ENCODE data around the gene TET3.

The TET3 gene

DNA sequence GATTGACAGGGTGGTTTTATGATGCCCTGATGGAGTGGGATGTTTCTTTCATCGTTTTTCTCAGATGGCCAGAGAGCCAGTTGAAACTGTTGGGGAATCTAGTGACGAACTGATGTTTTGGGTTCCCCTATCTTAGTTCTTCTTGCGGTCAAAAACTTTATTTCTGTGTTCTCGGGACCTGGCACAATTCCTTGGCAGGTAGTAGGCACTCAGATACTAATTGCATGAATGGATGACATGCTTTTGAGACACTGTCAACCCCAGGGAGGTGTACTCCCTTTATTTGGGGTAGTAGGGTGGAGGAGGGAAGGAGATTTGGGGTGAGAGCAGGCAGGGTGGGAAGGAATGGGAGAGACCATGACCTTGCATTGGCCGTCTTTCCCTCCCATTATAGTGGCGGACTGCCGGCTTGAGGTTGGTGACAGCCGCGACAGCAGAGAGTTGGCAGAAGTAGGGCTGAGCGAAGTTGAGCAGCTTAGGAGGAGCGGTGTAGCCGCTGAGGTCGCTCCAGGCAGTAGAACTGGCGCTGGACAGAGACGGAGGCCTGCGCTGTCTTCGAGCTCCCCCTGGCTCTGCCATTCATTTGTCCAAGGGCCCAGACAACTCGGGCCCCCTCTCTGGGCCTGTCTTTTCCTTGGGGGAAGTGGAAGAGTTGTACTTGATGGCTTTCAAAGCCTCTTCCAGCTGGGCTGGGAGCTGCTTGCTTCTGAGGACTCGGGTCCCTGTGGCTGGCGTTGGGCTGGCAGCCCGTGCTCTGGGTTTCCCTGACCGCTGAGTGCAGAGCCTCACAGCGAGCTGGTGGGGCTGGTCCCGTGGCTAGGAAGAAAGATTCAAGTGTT lies 2.6 kb downstream of the TET3 start:
- peak; percentile 71 for DNase-seq (ENCODE audit: low read depth)

DNA sequence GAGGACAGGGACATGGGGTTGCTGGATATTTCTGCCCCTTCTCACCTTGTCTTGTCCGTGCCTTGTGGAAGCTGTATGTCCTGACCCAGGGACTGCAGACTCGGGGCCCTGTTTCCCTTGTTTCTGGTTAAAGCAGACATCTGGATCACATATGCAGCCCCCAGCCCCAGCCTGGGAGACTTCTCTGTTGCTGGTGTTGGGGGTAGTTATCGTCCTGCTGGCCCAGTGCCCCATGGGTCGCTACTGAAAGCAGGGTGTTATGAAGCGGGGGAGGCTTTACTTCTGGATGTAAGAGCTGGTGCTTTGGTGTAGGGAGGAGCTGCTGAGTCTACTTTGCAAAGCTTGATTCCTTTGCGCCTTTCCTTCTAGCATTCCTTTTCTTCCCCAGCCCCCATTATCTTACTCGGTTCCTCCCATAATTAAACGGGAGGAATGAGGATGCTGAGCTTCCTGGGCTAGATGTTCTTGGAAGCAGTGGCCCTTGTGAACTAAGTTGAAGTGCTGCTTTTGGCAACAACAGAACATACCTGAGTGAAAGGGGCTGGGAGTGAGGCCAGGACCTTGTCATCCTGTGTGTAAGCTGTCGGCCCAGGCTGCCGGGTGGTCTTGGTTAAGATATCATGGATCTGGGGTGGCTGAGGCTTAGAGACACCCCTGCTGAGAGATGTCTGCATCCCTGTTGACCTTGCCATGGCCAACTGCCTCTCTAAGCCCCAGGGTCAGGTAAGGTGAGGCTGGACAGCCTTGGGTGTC lies 3.4 kb downstream of the TET3 start:
- DNase-seq (ENCODE audit: low read depth), result no peak

DNA sequence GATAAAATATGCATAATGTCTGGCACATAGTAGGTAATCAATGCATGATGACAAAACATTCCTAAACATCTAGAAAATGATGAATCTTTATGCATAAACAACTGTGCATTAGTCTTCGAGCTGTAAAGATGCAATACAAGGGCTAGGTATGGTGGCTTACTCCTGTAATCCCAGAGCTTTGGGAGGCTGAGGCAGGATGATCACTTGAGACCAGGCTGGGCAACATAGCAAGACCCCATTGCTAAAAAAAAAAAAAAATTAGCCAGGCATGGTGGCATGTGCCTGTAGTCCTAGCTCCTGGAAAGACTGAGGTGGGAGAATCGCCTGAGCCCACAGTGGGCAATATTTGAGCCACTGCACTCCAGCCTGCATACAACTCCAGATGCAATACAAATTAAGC lies 5.3 kb downstream of the TET3 start:
- no peak for DNase-seq (ENCODE audit: low read depth)

DNA sequence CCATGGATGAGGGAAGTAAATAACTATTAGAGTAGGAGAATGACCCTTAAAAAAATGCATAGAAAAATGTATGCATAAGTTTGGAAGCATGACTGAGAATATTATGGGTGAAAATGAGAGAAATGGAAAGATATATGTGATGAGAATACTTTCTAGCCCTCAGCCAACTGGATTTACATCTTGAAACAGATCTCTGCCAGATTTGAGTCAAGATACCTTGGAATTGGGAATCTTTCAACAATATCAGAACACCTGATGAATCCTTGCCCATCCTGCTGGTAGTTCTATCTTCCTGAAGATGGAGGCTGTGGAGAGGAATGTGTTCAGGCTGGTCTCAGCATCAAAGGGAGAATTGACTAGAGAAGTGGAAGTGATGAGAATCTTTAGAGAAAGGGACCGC lies 5.8 kb downstream of the TET3 start:
- no peak for DNase-seq (ENCODE audit: low read depth)

DNA sequence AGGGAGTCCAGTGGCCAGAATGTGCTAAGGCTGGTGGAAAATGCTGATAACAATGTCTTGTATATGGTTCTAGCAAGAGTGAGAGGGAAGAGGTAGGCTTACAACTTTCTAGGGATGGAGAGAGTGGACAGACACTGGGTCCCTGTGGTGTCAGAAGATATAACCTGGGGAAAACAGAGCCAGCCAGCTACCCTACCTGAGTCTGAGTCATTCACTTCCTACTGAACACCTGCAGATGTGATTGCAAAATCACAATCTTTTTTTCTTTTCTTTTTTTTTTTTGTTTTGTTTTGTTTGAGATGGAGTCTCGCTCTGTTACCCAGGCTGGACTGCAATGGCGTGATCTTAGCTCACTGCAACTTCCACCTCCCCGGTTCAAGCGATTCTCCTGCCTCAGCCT lies 7.3 kb downstream of the TET3 start:
- DNase-seq (ENCODE audit: low read depth), result no peak

DNA sequence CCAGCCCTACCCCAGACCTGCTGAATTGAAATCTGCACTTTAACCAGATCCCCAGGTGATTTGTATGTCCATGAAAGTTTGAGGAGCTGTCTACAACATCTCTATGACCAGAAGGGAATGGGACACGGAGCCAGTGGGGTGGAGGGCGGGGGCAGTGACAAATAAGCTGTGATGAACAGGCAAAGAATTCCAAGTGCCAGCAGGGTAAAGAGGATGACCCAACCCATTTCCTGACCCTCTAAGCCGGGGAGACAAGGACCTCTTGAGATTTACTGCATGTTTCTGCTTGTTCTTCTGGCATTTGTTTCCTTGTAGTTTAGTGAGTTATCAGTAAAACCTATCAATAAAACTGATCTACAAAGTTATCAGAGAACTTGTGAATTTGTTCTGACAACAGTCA lies 8.7 kb downstream of the TET3 start:
- DNase-seq (ENCODE audit: low read depth), result no peak

DNA sequence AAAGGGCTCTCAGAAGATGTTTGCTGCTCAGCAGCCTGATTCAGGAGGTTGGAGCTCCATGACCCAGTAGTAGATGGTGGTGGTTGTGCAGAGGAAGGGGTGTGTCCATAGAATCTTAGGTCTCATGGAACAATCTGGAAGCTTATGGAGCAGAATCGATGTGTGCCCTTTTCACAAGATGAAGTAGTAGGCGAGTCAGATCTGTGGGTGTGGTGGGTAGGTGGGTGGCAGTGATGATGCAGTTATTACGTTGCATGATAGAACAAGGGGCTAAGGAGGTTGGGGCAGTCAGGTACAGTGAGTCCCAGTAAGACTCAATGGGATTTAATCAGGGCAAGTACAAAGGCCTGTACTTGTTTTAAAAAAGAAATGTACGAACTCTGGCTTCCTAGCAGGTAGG lies 9.1 kb downstream of the TET3 start:
- no peak for DNase-seq (ENCODE audit: low read depth)

DNA sequence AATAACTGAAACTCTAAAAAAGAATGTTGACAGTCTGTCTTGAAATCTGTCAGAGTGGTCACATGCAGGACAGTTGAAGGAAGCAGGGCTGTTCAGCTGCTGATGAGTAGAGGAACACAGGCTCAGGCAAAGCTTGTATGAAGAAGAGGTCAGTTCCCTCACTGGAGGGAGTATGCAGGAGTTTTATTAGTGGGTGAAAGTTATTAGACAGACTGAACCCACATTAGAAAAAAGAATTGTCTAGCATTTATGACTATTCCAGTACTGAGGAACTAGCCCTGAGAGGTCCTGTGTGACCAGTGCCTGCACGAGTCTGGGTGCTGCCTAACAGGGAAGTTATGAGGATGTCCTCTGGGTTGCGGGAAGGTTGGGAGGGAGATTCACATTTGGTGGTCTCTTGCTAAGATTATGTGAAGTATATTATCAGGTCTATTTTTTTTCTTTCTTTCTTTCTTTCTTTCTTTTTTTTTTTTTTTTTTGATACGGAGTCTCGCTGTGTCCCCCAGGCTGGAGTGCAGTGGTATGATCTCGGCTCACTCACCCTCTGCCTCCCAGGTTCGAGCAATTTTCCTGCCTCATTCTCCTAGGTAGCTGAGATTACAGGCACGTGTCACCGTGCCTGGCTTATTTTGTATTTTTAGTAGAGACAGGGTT lies 9.6 kb downstream of the TET3 start:
- DNase-seq (ENCODE audit: low read depth), result no peak

DNA sequence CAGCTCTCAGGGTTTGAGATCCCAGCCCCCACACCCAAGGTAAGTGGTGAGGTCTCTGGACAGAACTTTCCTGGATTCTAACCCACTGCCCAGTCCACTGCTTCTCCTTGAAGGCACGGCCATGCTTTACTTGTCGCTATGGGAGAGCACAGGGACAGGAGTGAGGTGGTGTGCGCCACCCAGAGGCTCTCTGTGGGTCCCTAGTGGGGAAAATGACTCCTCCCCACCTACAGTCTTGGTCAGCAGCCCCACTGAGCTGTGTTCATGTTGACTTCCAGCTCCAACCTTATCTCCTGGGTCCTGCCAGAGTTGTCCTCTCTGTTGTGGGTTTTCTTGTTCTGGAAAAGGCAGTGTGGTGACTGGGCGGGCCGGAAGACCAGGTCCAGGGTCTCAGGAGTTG lies 11.1 kb downstream of the TET3 start:
- no peak for DNase-seq (ENCODE audit: low read depth)

DNA sequence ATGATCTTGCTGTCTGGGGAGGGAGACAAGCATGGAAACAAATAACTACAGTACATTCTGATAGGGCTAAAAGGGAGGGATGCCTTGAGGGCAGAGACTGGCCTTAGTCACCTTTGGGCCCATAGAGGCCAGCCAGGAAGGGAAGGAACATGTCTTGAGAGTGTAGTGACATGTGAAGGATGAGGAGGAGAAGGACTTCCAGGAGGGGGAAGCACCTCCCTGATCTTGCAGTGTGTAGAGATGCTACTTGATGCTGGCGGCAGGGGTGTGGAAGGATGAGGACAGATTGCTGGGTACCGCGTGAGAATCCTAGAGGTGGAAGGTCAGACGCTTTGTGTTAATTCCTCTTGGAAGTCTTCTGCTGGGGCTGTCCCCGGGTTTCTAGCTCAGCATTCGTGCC lies 13.1 kb downstream of the TET3 start:
- DNase-seq (ENCODE audit: low read depth), result no peak

DNA sequence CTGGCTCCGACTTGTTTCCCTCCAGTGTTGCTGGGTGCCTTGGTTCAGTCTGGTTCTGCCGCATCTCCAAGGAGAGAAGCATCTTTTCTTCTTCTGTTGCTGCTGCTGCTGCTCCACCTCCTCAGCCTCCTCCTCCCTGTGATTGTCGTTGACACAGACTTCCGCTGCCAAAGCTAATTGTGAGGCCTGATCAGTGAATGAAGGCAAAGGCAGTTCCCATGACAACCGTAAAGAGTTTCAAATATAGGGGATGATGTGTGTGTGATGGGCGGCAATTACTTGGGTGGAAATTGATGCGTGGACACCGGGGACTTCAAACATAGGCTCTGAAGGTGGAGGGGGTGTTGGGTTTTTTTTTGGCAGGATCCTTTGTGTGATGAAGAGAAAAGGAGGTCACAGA lies 13.7 kb downstream of the TET3 start:
- no peak for DNase-seq (ENCODE audit: low read depth)

DNA sequence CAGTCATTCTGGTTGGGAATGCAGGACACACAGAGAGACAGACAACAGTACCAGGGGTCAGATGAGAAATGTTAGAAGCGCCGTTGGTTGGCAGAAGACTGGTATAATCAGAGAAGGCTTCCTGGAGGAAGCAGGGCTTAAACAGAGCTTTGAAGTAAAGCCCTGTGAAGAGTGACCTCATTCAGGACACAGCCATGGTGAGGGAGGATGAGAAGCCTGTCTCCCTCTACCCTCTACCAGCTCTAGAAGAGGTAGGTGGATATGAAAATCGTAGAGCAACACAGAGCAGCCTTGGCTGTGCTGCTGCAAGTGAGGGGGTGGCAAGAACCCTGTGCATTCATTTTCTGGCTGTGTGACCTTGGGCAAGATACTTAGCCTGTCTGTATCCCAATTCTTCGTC lies 14.2 kb downstream of the TET3 start:
- DNase-seq (ENCODE audit: low read depth), result no peak

DNA sequence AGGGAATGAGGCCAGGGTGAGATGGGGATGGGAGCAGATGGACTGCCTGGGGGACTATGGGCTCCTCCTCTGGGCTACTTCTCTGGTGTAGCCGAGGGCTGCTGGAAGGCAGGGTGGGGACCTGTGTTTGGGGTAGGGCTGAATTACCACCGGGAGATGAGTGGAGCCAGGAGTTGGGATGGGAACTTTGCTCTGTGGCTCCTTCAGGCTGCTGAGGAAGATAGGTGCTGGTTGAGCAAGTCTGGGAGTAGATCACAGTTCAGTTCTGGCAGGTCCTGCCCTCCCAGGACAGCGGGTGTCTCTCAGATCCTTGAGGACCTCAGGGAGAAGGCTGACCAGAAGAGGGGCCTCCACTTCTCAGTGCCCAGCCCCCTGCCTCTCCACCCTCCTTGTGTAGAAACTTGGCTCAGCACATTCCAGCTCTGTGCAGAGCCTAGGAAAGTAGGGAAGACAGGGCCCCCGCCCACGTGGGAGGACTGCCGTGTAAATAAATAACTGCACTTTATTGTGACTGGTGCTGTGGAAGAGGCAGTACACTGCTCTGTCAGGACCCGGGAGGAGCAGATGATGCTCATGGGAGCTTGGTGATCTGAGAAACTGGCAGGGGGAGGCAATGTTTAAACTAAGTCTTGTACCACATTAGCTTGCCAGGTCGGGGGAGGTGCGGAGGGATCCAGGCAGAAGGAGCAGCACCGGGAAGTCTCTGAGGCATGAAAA lies 15.3 kb downstream of the TET3 start:
- DNase-seq (ENCODE audit: low read depth), result peak; percentile 48

DNA sequence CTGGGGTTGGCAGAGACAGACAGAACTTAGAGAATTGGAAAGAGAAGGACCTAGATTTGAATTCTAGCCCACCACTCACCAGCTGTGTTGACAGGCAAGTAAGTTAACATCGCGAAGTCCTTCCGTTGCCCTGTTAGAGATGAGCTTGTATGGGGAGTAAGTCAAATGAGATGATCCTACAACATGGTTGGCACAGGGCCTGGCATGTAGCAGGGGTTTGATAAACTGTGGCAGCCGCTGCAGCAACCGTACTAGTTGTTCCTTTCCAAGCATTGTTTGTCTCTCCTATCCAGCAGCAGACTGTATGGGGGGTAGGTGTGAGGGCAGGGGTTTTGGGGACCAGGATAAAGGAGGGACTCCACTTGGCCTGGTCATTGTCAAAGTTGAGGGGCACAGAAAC lies 16.0 kb downstream of the TET3 start:
- no peak for DNase-seq (ENCODE audit: low read depth)

DNA sequence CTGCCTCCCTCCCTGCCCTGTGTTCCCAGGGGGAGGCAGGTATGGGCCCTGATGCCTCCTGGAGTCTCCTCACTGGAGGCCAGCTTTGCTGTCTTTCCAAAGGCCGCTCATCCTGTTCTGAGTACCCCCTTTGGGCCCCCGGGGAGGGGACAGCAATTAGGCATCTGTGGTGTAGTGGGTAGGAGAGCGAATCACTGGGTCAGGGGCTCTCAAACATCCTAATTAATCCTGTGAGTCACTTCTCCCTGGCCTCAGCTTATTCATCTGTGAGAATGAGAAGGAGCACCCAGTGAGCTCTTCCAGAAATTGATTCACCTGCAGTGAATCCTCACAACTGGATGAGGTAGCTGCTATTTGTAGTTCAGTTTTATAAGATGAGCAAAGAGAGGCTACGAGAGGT lies 16.4 kb downstream of the TET3 start:
- DNase-seq (ENCODE audit: low read depth), result no peak

DNA sequence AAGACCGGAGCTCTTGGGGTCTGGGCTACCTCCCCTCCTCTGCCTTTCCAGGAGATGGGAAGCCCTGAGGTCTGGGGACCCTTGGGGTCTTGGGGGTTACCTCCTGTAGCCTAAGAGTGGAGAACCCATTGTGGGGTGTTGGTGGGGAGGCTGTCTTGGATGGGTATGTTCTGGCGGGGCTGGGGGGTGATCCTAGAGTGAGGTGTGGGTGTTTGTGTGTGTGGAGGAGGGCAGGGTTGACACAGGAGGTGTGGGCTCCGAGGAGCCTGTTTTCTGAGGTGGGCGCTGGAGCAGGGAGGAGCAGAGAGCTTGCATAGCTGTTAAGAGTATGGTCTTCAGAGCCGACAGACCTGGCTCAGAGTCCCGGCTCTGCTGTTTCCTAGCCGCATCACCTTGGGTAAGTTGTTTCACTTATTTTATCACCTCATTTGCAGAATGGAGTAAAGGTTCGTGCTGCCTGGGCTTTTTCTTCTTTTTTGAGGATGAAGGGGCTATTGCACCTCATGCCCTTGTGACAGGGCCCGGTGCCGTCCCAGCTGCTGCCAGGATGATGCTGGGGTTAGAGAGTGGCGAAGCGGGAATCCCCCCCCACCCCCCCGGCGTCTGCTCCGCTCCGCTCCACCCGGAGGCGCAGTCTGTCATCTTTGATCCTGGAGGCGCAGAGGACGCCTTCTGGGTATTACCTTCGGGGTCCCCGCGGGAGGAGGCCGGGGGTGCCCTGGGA lies 17.2 kb downstream of the TET3 start:
- no peak for DNase-seq (ENCODE audit: low read depth)

DNA sequence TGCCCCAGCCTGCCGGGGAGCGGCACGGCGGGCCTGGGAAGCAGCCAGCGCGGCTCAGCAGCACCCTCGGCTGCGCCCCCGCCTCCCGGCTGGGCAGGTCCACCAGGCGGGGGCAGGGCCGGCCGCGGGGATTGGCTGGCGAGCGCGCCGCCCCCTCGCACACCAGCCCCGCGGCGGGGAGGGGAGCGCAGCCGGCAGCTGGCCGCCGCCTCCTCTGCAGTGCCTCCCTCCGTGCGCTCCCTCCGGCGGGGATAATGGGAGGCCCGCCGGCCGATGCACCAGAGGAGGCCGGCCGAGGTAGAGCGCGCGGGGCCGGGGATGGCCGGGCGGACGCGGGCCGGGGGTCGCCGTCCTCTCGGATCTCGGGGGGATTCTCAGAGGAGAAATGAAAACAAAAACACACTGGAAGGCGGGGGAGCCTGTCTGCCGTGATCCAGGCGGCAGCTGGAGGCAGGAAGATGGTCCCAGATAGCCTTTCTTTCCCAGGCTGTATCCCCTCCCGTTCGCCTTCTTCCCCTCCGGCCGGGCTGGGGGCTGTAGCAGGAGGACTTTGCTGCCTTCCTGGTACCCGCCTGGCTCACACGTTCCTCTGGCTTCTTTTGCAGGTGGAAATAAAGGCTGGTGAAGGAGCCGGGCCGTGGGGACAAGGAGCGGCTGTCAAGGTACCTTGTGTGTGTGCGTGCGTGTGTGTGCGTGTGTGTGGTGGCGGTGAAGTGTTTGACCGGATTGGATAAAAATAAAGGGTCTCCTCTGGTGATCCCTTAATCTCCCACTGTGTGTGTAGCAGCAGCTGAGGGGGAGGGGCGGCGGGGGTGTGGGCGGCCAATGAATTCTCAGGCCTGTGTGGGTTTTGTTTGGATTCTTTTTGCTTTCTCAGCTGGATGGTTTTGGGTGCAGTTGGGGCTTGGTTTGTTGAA lies 18.1 kb downstream of the TET3 start:
- DNase-seq (ENCODE audit: low read depth), result peak; percentile 88

DNA sequence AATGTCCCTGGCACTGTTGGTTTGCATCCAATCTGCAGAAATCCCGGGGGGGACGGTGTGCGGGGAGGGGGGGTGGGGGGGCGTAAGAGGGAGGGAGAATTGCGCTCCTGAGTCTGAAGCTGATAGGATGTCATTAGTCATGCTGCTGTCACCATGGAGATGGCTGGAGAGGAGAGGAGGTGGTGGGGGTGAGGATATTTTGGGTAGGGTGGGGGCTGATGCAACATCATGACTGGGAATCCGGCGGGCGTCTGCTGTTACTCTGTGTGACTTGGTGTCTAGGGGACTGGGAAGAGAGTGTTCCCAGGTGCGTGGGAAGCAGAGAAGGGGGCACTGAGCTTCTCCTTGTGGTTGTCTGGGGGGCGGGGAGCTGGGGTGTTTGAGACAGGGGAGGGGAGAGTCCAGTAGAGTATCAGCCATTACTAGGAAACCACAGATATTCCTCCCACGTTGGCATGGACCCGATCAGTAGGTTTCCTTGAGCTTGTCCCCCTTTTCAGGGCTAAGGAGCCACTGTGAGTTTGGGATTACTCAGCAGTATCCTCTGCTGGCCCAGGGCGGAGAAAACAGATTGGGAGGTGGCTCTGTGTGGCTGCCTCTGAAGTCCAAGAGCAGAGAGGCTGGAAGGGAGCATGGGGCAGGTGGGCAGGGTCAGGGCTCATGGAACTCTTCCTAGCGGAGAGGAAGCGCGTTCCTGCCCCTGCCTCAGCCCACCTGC lies 18.9 kb downstream of the TET3 start:
- DNase-seq (ENCODE audit: low read depth), result peak; percentile 53

DNA sequence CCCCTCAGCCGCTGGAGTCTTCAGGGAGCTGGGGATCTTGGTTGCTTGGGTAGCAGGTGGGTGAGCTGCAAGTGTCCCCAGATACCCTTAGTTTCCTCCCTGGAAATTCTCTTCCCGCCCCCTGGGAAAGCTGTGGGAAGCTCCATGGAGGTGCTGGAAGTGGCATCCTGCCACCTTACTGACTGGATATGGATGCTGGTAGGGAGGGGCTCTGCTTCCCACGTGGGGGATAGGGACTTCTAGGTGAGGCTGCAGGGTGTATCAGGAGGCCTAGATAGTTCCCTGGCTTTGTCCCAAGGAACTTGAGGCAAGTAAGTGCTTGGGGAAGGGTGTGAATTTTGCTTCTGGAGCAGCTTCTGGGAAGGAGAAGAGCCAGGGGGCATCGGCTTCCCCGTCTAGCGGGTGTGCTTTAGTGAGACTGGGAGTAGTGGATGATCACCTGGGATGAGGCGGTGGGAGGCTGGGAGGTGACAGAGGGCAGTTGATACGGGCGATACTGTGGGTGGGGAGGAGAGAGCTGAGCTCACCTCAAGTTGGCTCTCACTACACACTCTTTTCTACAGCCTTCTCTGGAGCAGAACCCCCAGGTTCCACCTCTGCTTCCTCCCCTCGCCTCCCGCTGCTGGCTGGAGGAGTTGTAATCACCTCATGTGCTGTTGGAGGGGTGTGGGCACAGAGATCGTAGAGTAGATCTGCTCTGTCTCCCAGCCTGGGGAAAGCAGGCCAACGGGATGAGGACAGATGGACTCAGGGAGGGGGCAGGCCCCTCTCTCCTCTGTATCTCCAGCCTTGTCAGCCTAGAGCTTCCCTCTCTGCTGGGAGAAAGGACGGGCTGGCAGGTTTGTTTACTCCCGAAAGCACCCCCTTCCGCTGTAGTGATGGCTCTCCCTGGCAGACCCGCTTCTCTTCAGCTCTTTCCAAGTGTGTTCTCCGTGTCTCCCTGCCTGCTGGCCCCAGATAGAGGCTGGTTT lies 19.8 kb downstream of the TET3 start:
- DNase-seq (ENCODE audit: low read depth), result no peak
